Measurements from ENCODE around the gene CD160.

GRCh38 chr1:145788580-145788979, 69.3 kb downstream of the CD160 start:
- TF ChIP-seq, protein P1, sequence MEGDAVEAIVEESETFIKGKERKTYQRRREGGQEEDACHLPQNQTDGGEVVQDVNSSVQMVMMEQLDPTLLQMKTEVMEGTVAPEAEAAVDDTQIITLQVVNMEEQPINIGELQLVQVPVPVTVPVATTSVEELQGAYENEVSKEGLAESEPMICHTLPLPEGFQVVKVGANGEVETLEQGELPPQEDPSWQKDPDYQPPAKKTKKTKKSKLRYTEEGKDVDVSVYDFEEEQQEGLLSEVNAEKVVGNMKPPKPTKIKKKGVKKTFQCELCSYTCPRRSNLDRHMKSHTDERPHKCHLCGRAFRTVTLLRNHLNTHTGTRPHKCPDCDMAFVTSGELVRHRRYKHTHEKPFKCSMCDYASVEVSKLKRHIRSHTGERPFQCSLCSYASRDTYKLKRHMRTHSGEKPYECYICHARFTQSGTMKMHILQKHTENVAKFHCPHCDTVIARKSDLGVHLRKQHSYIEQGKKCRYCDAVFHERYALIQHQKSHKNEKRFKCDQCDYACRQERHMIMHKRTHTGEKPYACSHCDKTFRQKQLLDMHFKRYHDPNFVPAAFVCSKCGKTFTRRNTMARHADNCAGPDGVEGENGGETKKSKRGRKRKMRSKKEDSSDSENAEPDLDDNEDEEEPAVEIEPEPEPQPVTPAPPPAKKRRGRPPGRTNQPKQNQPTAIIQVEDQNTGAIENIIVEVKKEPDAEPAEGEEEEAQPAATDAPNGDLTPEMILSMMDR (IDR thresholded peaks at IDR 0.05), result no peak
- TF ChIP-seq POLR2A (IDR thresholded peaks at IDR 0.05; ENCODE audit: low read depth) (no peak), POLR2AphosphoS5 (IDR thresholded peaks at IDR 0.05) (no peak)

Measured in esophagus muscularis mucosa (tissue), 3 donors.